HT-29 (cell line): ENCODE results near the gene KRTAP9-2. TPM values are rescaled to one million over a fixed set of nuclear protein-coding genes. Genes with fewer than 3 reads are reported as not detected.
"Not testable (repeated sequence)": the region's sequence is repeated elsewhere in the genome, so short reads cannot be mapped to it uniquely, and the experiment has no call there.

Source experiments
- DNase-seq: peaks from one replicate; pipeline ENCODE4 v3.0.0-alpha.2; 2015; ENCODE audit warnings: low spot score
- total RNA-seq: library from RNA; depleted of rRNA; stranded (reverse); fragments of >200 nt; shearing (Covaris generic); gene quantifications from 2 replicates; pipeline ENCODE4 v1.2.3, GENCODE V29; 2014; rRNA removed

Gene KRTAP9-2, protein sequence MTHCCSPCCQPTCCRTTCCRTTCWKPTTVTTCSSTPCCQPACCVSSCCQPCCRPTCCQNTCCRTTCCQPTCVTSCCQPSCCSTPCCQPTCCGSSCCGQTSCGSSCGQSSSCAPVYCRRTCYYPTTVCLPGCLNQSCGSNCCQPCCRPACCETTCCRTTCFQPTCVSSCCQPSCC
- not detected in 2 replicates for total RNA-seq

DNA sequence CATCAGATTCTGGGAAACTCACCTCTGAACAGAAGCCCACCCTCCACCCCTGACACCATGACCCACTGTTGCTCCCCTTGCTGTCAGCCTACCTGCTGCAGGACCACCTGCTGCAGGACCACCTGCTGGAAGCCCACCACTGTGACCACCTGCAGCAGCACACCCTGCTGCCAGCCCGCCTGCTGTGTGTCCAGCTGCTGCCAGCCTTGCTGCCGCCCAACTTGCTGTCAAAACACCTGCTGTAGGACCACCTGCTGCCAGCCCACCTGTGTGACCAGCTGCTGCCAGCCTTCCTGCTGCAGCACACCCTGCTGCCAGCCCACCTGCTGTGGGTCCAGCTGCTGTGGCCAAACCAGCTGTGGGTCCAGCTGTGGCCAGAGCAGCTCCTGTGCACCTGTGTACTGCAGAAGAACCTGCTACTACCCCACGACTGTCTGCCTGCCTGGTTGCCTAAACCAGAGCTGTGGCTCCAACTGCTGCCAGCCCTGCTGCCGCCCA lies at the start of gene KRTAP9-2:
KRTAP9-2 (plus strand) TSS at position 51 of the 498 bp plus-strand sequence; CDS start at position 58, 7 bp downstream.
- DNase-seq: not testable (repeated sequence)

GRCh38 chr17:41176744-41177387 lies 49.6 kb upstream of the KRTAP9-2 start:
- no peak for DNase-seq

- no peak for DNase-seq
These were observed 48.6 kb upstream of the KRTAP9-2 start, which contains the start of gene KRTAP4-2 for GRCh38 chr17:41177727-41178271. TSS of gene KRTAP4-2 (minus strand) at chr17:41178221. CDS start at chr17:41178164, 57 bp downstream.

DNA sequence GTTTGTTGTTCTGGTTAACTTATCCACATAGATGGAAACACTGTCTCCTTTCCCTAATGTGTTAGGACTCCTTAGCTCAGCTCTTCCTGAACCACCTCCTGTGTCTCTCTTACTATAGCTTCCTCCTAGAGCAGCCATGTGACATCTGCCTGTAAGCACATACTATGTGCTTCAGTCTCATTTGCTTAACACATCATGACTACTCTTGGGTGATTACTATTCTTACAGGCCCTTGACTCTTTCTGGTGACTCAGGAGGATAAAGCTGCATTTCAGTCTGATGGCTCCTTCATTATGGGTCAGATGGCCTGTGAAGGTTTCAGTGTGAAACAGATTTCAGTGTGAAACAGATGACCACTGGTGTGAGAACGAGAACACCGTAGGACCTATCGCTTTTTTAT lies 48.1 kb upstream of the KRTAP9-2 start:
- no peak for DNase-seq

GRCh38 chr17:41178843-41179616 lies 47.4 kb upstream of the KRTAP9-2 start:
- no peak for DNase-seq

- no peak for DNase-seq
These were observed 41.9 kb upstream of the KRTAP9-2 start, which contains the start of gene KRTAP4-1 for GRCh38 chr17:41184480-41184961. TSS of gene KRTAP4-1 (minus strand) at chr17:41184911. CDS start at chr17:41184854, 57 bp downstream.

DNA sequence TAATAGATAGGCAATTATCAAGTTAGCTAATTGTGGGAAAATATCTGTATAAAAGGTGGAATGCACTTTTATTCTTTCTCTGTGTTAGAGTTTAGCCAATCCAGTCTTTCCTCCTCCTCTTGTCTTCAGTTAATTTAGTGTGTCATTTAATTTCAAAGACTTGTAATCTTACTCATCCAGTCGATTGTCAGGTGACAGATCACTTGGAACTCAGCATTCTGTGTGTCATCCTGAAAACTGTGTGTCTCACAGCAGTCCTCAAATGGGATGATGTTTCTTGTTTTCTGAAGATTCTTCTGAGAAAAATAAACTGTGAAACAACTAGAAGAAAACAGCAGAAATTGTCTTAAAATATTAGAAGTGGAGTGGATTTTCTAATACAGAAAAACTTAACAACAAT lies 41.4 kb upstream of the KRTAP9-2 start:
- no peak for DNase-seq

GRCh38 chr17:41186872-41187271 lies 39.6 kb upstream of the KRTAP9-2 start:
- DNase-seq: no peak

GRCh38 chr17:41189837-41190318 lies 36.6 kb upstream of the KRTAP9-2 start, which contains the start of gene KRTAP9-1:
TSS of gene KRTAP9-1 (plus strand) at chr17:41189887. CDS start at chr17:41189887, 0 bp downstream.
- DNase-seq: not testable (repeated sequence)

- no peak for DNase-seq
These were observed 36.1 kb upstream of the KRTAP9-2 start for GRCh38 chr17:41190328-41190727.

DNA sequence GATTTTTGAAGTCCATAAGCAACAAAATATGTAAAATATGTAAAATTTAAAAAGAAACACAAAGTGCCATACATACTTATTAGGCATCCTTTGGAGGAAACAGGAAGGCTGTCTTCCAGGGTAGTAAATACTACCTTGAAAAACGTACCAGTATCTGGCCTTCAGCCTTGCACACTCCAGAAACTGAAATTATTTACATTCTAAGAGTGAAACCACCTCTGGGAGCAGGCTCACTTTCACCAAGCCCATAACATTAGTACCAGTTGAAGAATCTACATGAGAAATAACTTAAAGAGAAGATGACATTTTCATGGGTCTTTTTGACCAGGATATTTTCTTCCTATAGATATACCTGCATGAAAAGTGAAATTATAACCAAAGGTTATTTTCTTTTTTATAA lies 30.4 kb upstream of the KRTAP9-2 start:
- no peak for DNase-seq

DNA sequence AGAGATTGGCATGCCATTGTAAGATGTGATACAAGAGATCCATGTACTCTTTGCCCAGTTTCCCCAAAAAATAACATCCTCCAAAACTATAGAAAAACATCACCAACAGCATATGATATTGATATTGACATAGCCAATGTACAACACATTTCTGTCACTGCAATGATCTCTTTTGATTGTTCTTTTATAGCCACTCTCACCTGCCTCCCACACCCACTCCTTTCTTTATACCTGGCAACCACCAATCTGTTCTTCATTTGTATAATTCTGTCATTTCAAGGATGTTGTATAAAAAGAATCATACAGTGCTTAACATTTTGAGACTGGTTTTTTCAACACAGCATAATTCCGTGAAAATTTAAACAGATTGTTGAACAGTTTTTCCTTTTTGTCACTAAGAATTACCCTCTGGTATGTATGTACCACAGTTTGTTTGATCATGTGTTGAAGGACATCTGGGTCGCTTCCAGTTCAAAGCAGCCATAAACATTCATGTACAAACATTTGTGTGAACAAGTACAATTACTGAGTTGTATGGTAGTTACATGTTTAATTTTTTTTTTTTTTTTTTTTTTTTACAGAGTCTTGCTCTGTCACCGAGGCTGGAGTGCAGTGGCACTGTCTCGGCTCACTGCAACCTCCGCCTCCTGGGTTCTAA lies 26.9 kb upstream of the KRTAP9-2 start:
- no peak for DNase-seq

- DNase-seq: peak; percentile 25
These were observed 14.5 kb upstream of the KRTAP9-2 start for GRCh38 chr17:41211845-41212466.

- DNase-seq: no peak
These were observed 13.8 kb upstream of the KRTAP9-2 start for GRCh38 chr17:41212524-41213169.

DNA sequence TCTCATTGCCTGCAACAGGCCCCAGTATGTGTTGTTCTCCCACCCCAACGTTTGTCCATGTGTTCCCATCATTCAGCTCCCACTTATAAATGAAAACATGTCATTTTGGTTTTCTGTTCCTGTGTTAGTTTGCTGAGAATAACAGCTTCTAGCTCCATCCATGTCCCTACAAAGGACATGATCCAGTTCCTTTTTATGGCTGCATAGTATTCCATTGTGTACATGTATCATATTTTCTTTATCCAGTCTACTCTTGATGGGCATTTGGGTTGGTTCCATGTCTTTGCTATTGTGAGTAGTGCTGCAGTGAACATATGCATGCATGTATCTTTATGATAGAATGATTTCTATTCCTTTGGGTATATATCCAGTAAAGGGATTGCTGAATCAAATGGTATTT lies 10.8 kb upstream of the KRTAP9-2 start:
- DNase-seq: no peak

- DNase-seq: no peak
These were observed 2.6 kb upstream of the KRTAP9-2 start for GRCh38 chr17:41223821-41224220.

DNA sequence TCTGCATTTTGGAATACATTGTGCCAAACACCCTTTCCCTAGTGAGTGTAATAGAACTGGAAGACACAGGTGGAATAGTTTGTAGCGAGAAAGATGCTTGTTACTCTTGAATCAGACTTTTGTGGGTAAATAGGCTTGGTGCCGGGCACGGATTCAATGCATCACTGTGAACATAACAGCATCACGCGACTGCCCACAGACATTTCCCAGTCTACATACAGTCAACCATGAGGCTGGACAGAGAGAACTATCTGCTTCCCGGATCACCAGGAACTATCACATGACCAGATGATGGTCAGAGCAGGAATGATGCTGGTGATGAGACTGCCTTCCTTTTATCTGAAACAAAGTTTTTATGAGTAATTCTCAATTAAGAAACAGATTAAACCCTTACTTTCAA lies 397 bp upstream of the KRTAP9-2 start:
- DNase-seq: no peak

- DNase-seq: no peak
These were observed 3.6 kb downstream of the KRTAP9-2 start for GRCh38 chr17:41230094-41230493.

DNA sequence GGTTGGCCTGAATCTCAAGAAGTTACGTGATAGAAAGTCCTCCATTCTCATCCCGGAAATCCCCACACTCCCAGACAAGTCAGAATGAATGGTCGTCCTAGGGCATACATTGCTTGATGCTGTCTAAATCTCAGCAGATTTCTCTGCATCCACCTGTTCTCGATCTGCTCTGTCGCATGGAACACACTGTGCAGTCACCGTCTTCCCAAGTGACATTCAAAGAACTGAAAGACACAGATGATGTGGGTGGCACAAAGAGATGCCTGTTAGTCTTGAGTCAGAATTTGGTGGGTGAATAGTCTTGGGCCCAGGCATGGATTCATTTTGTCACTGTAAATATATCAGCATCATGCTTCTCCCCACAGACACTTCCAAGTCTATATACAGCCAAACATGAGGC lies 5.3 kb downstream of the KRTAP9-2 start:
- no peak for DNase-seq
